PFSK-1 (cell line): ENCODE data around the gene UNC80.

Experiments
- POLR2AphosphoS5 ChIP-seq: IDR thresholded peaks from 2 replicates; pipeline ENCODE4 v1.6.1; 2012; ENCODE audit warnings: low read depth, mild to moderate bottlenecking, control low read depth, low read length, moderate library complexity
- REST ChIP-seq, 2 experiments: IDR thresholded peaks; 2 replicates each; pipeline versions ENCODE4 v1.6.1 to v1.8.0; 2011 to 2012; ENCODE audit warnings: low read depth in 2 of 2, low read length in 2 of 2, control low read depth in 1 of 2, inconsistent platforms in 1 of 2, mild to moderate bottlenecking in 1 of 2, moderate library complexity in 1 of 2; ENCODE audit not compliant: insufficient read depth in 1 of 2
- TAF1 ChIP-seq: IDR thresholded peaks from 2 replicates; pipeline ENCODE4 v1.6.1; 2012; ENCODE audit warnings: low read length, control low read depth, borderline replicate concordance; ENCODE audit not compliant: insufficient read depth

- TF ChIP-seq POLR2AphosphoS5 (no peak), REST (IDR thresholded peaks at IDR 0.05; ENCODE audit: insufficient read depth in 1 of 2, low read depth in 2 of 2, low read length in 2 of 2) (no peak), TAF1 (no peak)
Measured at GRCh38 chr2:209973328-209973727, 201.7 kb downstream of the UNC80 start.
